ENCODE measurements around the gene GRAMD1C. TPM values are rescaled to one million over a fixed set of nuclear protein-coding genes. Genes with fewer than 3 reads are reported as not detected.

The GRAMD1C gene
- polyA plus RNA-seq, 3 donors, result 0.13 to 0.29 (median 0.27) TPM

DNA sequence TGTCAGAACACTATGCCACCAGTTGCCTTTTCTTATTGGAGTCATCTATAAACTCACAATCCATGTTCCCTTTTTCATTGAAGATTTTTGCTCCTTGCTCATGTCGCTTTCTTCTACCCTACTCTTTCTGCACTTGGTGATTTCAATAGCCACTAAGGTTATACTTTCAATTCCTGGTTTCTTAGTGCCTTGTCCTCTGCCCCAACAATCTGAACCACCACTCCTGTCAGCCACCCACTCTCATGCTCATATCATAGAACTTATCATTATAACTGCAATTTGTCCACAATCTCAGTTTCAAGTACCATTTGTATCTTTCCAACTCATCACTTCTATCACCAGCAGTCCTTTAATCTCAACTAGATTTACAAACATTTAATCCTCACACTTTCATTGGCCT, 10.0 kb upstream of the GRAMD1C start:
- Mint-ChIP-seq H3K36me3 (peaks cover 2 to 4% of the 10 kb centered on the region in 2 donors), H3K27me3 (ENCODE audit: low read depth in 3 of 3) (peaks cover 0 to 5% (median 0%) of the 10 kb centered on the region in 3 donors), H3K4me1 (peaks cover 42% of the 10 kb centered on the region), H3K9me3 (peaks cover 0 to 12% (median 5%) of the 10 kb centered on the region in 7 donors), H3K27ac (peak overlapping the region in 4 of 7 donors; percentile 21 to 48 (median 42)), H3K4me3 (no peak overlapping the region)
- peak in 1 of 3 donors; percentile 10 for DNase-seq
- Histone ChIP-seq H2AFZ (ENCODE audit: insufficient read depth, low read depth, low read length, poor library complexity, severe bottlenecking) (peak overlapping the region; percentile 7), H3K4me3 (replicated peaks in 1 of 3; ENCODE audit: low read depth in 2 of 3, low read length in 3 of 3) (no peak overlapping the region), H3K9ac (ENCODE audit: insufficient read depth, low read length, poor library complexity, severe bottlenecking) (no peak overlapping the region), H3K27ac (ENCODE audit: low read depth in 1 of 2, low read length in 2 of 2) (no peak overlapping the region), H3K4me2 (replicated peaks; ENCODE audit: extremely low read depth, low read length, poor library complexity, severe bottlenecking) (no peak overlapping the region), H3K9me3 (replicated peaks in 1 of 2; ENCODE audit: control insufficient read depth in 1 of 2, insufficient read depth in 1 of 2, low read length in 2 of 2) (no peaks in the 10 kb centered on the region), H3K36me3 (replicated peaks in 1 of 2; ENCODE audit: control insufficient read depth in 1 of 2, insufficient read depth in 2 of 2, low read length in 2 of 2) (no peaks in the 10 kb centered on the region), H4K20me1 (ENCODE audit: insufficient read depth, low read length) (no peaks in the 10 kb centered on the region), H3K27me3 (ENCODE audit: control insufficient read depth in 2 of 2, insufficient read depth in 2 of 2, low read length in 2 of 2) (no peaks in the 10 kb centered on the region), H3K79me2 (ENCODE audit: insufficient read depth, low read length) (no peaks in the 10 kb centered on the region), H3K4me1 (ENCODE audit: control insufficient read depth in 1 of 2, insufficient read depth in 2 of 2, low read length in 2 of 2) (peaks cover 30 to 40% of the 10 kb centered on the region in 2 donors)
- TF ChIP-seq, protein P1, sequence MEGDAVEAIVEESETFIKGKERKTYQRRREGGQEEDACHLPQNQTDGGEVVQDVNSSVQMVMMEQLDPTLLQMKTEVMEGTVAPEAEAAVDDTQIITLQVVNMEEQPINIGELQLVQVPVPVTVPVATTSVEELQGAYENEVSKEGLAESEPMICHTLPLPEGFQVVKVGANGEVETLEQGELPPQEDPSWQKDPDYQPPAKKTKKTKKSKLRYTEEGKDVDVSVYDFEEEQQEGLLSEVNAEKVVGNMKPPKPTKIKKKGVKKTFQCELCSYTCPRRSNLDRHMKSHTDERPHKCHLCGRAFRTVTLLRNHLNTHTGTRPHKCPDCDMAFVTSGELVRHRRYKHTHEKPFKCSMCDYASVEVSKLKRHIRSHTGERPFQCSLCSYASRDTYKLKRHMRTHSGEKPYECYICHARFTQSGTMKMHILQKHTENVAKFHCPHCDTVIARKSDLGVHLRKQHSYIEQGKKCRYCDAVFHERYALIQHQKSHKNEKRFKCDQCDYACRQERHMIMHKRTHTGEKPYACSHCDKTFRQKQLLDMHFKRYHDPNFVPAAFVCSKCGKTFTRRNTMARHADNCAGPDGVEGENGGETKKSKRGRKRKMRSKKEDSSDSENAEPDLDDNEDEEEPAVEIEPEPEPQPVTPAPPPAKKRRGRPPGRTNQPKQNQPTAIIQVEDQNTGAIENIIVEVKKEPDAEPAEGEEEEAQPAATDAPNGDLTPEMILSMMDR (IDR thresholded peaks at IDR 0.05), result no peak
- intact Hi-C loops (cut with micrococcal nuclease), result no loop called here
- 14% methylated on average over 1 of the region's 1 CpG for WGBS (ENCODE audit: insufficient coverage)

DNA sequence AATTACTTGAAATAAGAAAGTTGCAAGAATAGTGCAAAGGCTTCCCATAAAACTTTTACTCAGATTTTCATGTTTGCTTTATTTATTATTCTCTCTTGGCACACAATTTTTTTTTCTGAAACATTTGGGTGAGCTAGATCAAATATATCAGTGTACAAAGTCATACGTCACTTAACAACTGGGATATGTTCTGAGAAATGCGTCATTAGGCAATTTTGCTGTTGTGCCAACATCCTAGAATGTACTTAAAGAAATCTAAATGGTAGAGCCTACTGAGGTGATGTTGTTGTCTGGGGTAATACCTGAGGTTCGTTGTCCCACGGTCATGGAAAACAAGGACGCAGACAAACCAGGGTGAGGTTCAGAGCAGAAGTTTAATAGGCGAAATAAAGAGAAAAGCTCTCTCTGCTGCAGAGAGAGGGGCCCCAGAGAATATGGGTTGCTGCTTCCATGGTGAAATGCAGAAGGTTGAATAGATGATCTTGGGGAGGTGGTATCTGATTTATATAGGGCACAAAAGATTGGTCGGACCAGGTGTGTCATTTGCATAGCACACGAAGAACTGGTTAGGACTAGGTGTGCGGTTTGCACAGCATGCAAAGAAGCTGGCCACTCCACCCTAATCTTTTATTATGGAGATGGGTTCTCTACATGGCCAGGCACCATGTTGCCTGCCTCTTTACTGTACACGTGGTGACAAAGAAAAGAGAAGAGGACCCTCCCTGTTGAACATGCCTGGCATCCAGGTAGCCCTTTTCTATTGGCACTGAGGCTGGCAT, 8.8 kb upstream of the GRAMD1C start:
- H3K79me2 ChIP-seq (ENCODE audit: insufficient read depth, low read length), result no peaks in the 10 kb centered on the region
- peak overlapping the region in 1 of 3 experiments; percentile 45 for H3K4me3 ChIP-seq (replicated peaks in 1 of 3; ENCODE audit: low read depth in 2 of 3, low read length in 3 of 3)
- H3K4me1 ChIP-seq (ENCODE audit: control insufficient read depth in 1 of 2, insufficient read depth in 2 of 2, low read length in 2 of 2), result peaks cover 37 to 50% of the 10 kb centered on the region in 2 donors
- peak overlapping the region in 1 of 2 donors; percentile 76 for H3K27ac ChIP-seq (ENCODE audit: low read depth in 1 of 2, low read length in 2 of 2)
- Mint-ChIP-seq H3K9me3 (peaks cover 0 to 12% (median 5%) of the 10 kb centered on the region in 7 donors), H3K4me3 (peak overlapping the region in 1 of 2 donors; percentile 43), H3K27me3 (ENCODE audit: low read depth in 3 of 3) (peaks cover 0 to 5% (median 0%) of the 10 kb centered on the region in 3 donors), H3K27ac (peak overlapping the region; percentile 56 to 97 (median 80)), H3K4me1 (peaks cover 48% of the 10 kb centered on the region), H3K36me3 (peaks cover 2 to 4% of the 10 kb centered on the region in 2 donors)
- H2AFZ ChIP-seq (ENCODE audit: insufficient read depth, low read depth, low read length, poor library complexity, severe bottlenecking), result no peak overlapping the region
- H3K9me3 ChIP-seq (replicated peaks in 1 of 2; ENCODE audit: control insufficient read depth in 1 of 2, insufficient read depth in 1 of 2, low read length in 2 of 2), result no peaks in the 10 kb centered on the region
- peak overlapping the region; percentile 48 for H3K4me2 ChIP-seq (replicated peaks; ENCODE audit: extremely low read depth, low read length, poor library complexity, severe bottlenecking)
- no peaks in the 10 kb centered on the region for H3K27me3 ChIP-seq (ENCODE audit: control insufficient read depth in 2 of 2, insufficient read depth in 2 of 2, low read length in 2 of 2)
- no peaks in the 10 kb centered on the region for H4K20me1 ChIP-seq (ENCODE audit: insufficient read depth, low read length)
- intact Hi-C loops (cut with micrococcal nuclease), result loop anchor here (5.0 to 10.0 kb wide), 3 partner anchors 47 to 225 kb away; partner anchors contain the start of genes ATP6V1A (in 1 of the 2), CCDC191 (in 1 of the 2), NAA50 (in 1 of the 2) and QTRT2 (in 1 of the 2)
- WGBS (ENCODE audit: insufficient coverage), result 86% methylated on average over 6 of the region's 10 CpGs
- DNase-seq, result no peak
- H3K9ac ChIP-seq (ENCODE audit: insufficient read depth, low read length, poor library complexity, severe bottlenecking), result no peak overlapping the region
- TF ChIP-seq, protein P1 (IDR thresholded peaks at IDR 0.05), result no peak
- no peaks in the 10 kb centered on the region for H3K36me3 ChIP-seq (replicated peaks in 1 of 2; ENCODE audit: control insufficient read depth in 1 of 2, insufficient read depth in 2 of 2, low read length in 2 of 2)
